Subcutaneous abdominal adipose tissue (tissue), 5 donors: ENCODE measurements around the gene CAMSAP3.
"Not testable (repeated sequence)": the region's sequence is repeated elsewhere in the genome, so short reads cannot be mapped to it uniquely, and the experiment has no call there.

ENCODE experiments used
- H3K27ac ChIP-seq: one replicate; pipeline ENCODE4 v1.7.0; 2013; ENCODE audit warnings: low read depth, mild to moderate bottlenecking, inconsistent platforms, low read length, moderate library complexity
- H3K27me3 ChIP-seq, 5 donors: one replicate each; pipeline ENCODE4 v1.7.0; 2013; ENCODE audit warnings: low read length in 5 of 5, inconsistent platforms in 1 of 5; ENCODE audit not compliant: control insufficient read depth in 5 of 5, insufficient read depth in 4 of 5
- H3K36me3 ChIP-seq, 5 donors: one replicate each; pipeline ENCODE4 v1.7.0; 2013; ENCODE audit warnings: low read length in 5 of 5; ENCODE audit not compliant: control insufficient read depth in 5 of 5, insufficient read depth in 5 of 5
- H3K4me1 ChIP-seq, 5 donors: one replicate each; pipeline ENCODE4 v1.7.0; 2013; ENCODE audit warnings: low read length in 5 of 5, mild to moderate bottlenecking in 3 of 5, moderate library complexity in 1 of 5; ENCODE audit not compliant: control insufficient read depth in 5 of 5, insufficient read depth in 5 of 5
- H3K4me3 ChIP-seq, 5 donors: one replicate each; pipeline ENCODE4 v1.7.0; 2013; ENCODE audit warnings: low read length in 5 of 5, low read depth in 1 of 5
- H3K9ac ChIP-seq, 5 donors: one replicate each; pipeline ENCODE4 v1.7.0; 2013; ENCODE audit warnings: low read length in 5 of 5, mild to moderate bottlenecking in 4 of 5, moderate library complexity in 3 of 5
- H3K9me3 ChIP-seq, 5 donors: one replicate each; pipeline ENCODE4 v1.7.0; 2013; ENCODE audit warnings: low read length in 5 of 5; ENCODE audit not compliant: control insufficient read depth in 5 of 5
- donor health status: healthy.
- donor health status: healthy.
- donor health status: healthy.
- donor health status: healthy.
- donor health status: healthy.

Gene CAMSAP3

DNA sequence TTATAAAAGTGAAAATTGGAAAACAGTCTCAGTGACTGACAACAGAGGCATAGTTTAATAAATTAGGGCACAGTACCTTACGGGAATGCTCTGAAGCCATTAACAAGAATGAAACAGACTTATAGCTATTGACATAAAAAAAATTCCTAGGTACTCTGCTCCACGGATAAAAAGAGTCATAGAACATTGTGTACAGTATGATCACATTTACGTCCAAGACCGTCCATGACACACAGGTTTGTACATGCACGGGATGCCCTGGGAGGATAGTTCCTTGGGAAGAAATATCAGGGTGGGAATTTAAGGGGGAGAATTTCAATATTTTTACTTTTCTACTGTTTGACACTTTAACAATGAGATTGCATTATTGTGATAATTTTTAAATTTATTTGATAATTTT lies 24.9 kb upstream of the CAMSAP3 start:
- no peaks in the 10 kb centered on the region for H3K36me3 ChIP-seq
- H3K27me3 ChIP-seq: no peaks in the 10 kb centered on the region
- H3K27ac ChIP-seq: no peak overlapping the region

DNA sequence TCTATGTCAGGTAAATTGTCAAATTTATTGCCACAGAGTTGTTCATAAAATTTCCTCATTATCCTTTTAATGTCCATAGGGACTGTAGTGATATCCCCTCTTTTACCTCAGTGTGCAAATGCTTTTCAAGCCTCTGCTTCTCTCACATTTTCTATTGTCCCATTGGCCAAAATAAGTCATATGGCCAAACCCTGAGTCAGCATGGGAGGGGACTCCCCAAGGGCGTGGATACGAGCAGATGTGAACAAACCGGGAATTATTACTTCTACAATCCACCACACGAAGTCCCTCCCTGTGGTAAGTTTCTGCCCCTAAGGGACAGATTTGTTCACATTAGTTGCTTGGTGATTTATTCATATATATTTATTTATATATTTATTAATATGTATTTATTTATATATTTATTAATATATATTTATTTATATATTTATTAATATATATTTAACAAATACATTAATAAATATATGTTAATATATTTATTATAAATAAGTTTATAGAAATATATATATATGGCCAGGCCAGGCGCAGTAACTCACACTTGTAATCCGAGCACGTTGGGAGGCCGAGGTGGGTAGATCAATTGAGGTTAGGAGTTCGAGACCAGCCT lies 20.1 kb upstream of the CAMSAP3 start:
- Histone ChIP-seq H3K9ac (no peak overlapping the region), H3K36me3 (no peaks in the 10 kb centered on the region), H3K9me3 (no peaks in the 10 kb centered on the region), H3K4me1 (no peaks in the 10 kb centered on the region), H3K27ac (no peak overlapping the region), H3K27me3 (peaks cover 0 to 2% (median 0%) of the 10 kb centered on the region in 5 donors), H3K4me3 (no peak overlapping the region)

More for the DNA sequence above, 24.9 kb upstream of the CAMSAP3 start:
- Histone ChIP-seq H3K9me3 (no peaks in the 10 kb centered on the region), H3K9ac (no peak overlapping the region), H3K4me3 (no peak overlapping the region), H3K4me1 (no peaks in the 10 kb centered on the region)

DNA sequence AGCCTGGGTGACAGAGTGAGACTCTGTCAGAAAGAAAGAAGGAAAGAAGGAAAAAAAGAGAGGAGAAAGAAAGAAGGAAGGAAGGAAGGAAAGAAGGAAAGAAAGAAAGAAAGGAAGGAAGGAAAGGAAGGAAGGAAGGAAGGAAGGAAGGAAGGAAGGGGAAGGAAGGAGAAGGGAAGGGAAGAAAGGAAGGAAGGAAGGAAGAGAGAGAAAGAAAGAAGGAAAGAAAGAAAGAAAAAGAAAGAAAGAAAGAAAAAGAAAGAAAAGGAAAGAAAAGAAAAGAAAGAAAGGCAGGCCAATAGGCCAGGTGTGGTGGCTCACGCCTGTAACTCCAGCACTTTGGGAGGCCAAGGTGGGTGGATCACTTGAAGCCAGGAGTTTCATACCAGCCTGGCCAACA lies 18.2 kb upstream of the CAMSAP3 start:
- H3K4me1 ChIP-seq, H3K4me3 ChIP-seq, H3K9ac ChIP-seq, H3K9me3 ChIP-seq, H3K27ac ChIP-seq, H3K27me3 ChIP-seq, H3K36me3 ChIP-seq: not testable (repeated sequence)

DNA sequence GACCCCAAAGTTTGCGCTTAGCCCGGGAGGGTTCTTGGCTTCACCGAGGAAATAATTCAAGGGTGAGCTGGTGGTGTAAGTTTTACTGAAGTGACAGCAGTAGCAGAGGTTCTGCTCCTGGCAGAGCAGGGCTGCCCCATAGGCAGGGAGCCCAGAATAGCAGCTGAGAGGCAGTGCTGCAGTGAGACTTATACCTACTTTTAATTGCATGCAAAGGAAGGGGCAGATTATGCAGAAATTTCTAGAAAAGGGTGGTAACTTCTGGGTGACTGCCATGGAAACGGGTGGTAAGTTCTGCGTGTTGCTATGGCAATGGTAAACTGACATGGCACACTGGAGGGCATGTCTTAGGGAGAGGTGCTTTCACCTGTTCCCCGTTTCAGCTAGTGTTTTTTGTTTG lies 17.5 kb upstream of the CAMSAP3 start:
- Histone ChIP-seq H3K9me3 (no peaks in the 10 kb centered on the region), H3K27me3 (peaks cover 0 to 2% (median 0%) of the 10 kb centered on the region in 5 donors), H3K36me3 (no peaks in the 10 kb centered on the region), H3K9ac (no peak overlapping the region), H3K27ac (no peak overlapping the region), H3K4me3 (no peak overlapping the region), H3K4me1 (no peaks in the 10 kb centered on the region)

DNA sequence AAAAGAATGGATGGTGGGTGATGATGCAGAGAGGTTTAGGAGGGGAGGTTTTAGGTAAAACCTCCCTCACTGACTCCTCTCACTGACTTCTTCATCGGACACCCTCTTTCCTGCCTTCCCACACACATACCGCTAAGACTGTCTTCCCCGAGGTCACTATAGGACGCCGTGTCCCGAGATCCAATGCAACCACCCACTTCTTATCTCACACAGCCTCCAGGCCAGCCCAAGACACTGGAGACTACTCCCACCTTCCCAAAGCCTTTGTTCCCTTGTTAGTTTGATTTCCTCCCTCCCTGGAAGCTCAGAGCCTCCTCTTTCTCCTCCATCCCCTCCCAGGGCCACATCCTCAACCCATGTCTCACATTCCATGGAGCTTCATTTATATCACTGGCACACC lies 16.5 kb upstream of the CAMSAP3 start:
- no peak overlapping the region for H3K27ac ChIP-seq
- peaks cover 0 to 2% (median 0%) of the 10 kb centered on the region in 5 donors for H3K27me3 ChIP-seq
- H3K9me3 ChIP-seq: no peaks in the 10 kb centered on the region
- no peak overlapping the region for H3K9ac ChIP-seq
- no peak overlapping the region for H3K4me3 ChIP-seq
- no peaks in the 10 kb centered on the region for H3K4me1 ChIP-seq
- H3K36me3 ChIP-seq: no peaks in the 10 kb centered on the region

DNA sequence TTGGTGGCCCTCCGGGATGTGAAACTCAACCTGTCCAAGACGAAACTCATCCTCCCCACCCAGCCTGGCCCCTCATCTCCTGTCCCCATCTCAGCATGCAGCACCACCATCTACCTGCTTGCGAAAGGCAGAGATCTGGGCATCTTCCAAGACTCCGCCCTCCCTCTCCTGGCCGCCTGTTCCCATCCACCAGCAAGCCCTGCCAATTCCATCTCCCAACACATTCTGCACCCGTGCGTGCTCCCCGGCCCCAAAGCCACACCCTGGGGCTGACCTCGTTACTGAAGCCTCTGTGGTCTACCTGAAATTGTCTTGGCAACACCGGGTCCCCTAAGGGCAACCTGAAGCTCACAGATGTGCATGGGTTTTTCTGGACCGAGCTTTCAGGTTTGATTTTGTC lies 13.2 kb upstream of the CAMSAP3 start:
- H3K9me3 ChIP-seq: no peaks in the 10 kb centered on the region
- H3K27ac ChIP-seq: no peak overlapping the region
- H3K9ac ChIP-seq: no peak overlapping the region
- peaks cover 0 to 2% (median 0%) of the 10 kb centered on the region in 5 donors for H3K27me3 ChIP-seq
- no peaks in the 10 kb centered on the region for H3K36me3 ChIP-seq
- H3K4me3 ChIP-seq: no peak overlapping the region
- no peaks in the 10 kb centered on the region for H3K4me1 ChIP-seq

DNA sequence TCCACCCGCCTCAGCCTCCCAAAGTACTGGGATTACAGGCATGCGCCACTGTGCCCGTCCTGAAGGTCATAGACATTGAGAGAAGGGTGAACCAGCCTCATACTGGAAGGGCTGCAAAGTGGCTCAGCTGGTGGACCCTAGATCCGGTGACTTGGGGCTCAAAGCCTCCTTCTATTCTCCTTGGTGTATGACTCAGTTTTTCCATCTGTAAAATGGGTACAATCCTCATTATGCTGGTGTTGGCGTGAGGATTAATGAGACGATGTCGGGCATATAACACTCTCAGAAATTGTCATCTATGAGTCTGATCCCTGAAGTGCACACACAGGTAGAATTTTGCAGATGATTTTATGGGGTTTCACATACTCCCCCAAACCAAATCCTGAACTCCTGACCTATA lies 5.8 kb upstream of the CAMSAP3 start:
- H3K27ac ChIP-seq: no peak overlapping the region

DNA sequence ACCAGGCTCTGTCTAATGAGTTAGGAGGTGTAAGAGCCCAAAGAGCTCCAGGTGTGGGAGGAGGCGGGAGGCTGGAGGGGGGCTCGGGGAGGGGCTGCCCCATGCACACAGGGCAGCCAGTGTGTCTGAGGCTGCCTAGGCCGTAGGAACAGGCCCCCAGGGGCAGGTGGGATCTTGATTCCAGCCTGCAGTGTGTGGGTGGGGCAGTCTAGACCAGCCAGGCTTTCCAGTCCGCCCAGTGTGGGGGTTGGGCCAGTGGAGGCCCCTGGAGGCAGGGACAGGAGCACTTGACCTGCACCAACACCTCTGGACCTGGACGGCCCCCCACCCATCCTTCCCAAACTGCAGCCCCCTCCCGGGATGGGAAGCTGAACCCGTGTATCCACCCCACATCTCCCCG lies 5.4 kb upstream of the CAMSAP3 start:
- H3K9ac ChIP-seq: no peak overlapping the region
- H3K4me1 ChIP-seq: peaks cover 0 to 2% (median 0%) of the 10 kb centered on the region in 5 donors
- H3K36me3 ChIP-seq: no peaks in the 10 kb centered on the region
- no peak overlapping the region for H3K27ac ChIP-seq
- no peaks in the 10 kb centered on the region for H3K9me3 ChIP-seq
- H3K27me3 ChIP-seq: peaks cover 13 to 23% (median 15%) of the 10 kb centered on the region in 5 donors
- H3K4me3 ChIP-seq: no peak overlapping the region

More for the DNA sequence above, 5.8 kb upstream of the CAMSAP3 start:
- Histone ChIP-seq H3K9me3 (no peaks in the 10 kb centered on the region), H3K9ac (no peak overlapping the region), H3K36me3 (no peaks in the 10 kb centered on the region), H3K27me3 (peaks cover 9 to 20% (median 13%) of the 10 kb centered on the region in 5 donors), H3K4me1 (no peaks in the 10 kb centered on the region), H3K4me3 (no peak overlapping the region)

DNA sequence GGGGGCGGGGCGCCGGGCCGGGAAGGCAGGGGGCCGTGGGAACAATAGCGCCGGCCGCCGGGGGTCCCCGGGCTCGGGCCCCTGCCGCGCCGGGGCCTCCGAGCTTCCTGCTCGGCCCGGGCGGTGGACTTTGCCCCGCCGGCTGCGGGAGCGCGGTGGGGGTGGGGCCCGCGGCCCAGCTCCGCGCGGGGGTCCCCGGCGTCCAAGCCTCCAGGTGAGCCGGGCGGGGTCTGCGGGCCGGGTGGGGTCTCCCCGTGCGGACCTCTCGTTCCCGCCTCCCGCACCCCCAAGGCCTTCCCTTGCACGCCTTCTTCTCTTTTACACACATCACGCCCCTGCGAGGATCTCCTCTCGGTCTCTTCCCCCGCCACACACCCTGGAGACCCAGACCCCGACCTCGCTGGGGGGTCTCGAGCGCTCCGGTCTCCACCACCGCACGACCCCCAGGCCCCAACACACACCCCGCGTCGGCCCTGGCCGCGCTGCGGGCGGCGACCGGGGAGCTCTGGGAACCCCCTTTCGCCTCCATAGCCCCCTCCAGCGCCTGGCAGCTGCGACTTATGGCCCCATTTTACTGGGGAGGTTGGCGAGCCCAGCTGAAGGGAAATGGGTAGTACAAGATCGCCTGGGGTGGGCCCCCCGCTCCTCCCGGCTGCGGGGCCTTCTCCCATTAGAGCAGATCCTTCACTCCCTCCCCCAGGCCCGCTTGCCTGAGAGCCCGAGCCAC lies 711 bp downstream of the CAMSAP3 start:
- Histone ChIP-seq H3K27ac (no peak overlapping the region), H3K9ac (no peak overlapping the region), H3K36me3 (no peaks in the 10 kb centered on the region), H3K4me3 (no peak overlapping the region), H3K9me3 (no peaks in the 10 kb centered on the region), H3K27me3 (peaks cover 23 to 35% (median 33%) of the 10 kb centered on the region in 5 donors), H3K4me1 (peaks cover 0 to 11% (median 3%) of the 10 kb centered on the region in 5 donors)

DNA sequence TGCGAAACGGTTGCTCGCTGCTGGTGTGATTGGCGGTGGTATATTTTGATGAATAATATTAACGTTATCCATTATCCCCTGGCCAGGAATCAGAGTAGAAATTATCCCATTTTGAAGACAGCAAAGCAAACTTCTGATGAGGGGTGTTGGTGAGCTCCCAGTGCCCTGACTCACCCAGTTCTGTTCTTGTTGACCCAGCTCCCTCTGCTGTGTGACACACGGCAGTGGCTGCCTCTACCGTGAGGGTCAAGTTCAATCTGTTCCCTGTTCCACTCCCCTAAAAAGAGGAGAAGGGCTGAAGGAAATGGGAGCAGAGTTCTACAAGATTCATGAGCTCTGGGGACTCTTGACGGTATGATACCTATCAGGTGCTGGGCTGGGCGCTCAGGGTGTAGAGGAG lies 2.0 kb downstream of the CAMSAP3 start:
- no peaks in the 10 kb centered on the region for H3K9me3 ChIP-seq
- no peaks in the 10 kb centered on the region for H3K36me3 ChIP-seq
- H3K4me3 ChIP-seq: no peak overlapping the region
- peaks cover 0 to 11% (median 3%) of the 10 kb centered on the region in 5 donors for H3K4me1 ChIP-seq
- no peak overlapping the region for H3K27ac ChIP-seq
- peaks cover 23 to 36% (median 33%) of the 10 kb centered on the region in 5 donors for H3K27me3 ChIP-seq
- H3K9ac ChIP-seq: no peak overlapping the region
